Activated T-cell treated with anti-CD3 and anti-CD28 coated beads, Interleukin-2, amount 50 U/mL, for 4 hours (primary cell): ENCODE data around the gene TAP2. TPM values are rescaled to one million over a fixed set of nuclear protein-coding genes. Genes with fewer than 3 reads are reported as not detected.

Source experiments
- ATAC-seq, 2 donors: fragments of 200-7000 bp; cut with Tn5 transposase; one replicate each; pipeline ENCODE4 v1.10.0; 2021
- DNase-seq: peaks from one replicate; pipeline ENCODE4 v3.0.0-alpha.2; 2020
- H3K27me3 Mint-ChIP-seq: one replicate; pipeline ENCODE4 v1.8.0; 2021; ENCODE audit warnings: low read depth, mixed read lengths
- H3K36me3 Mint-ChIP-seq: one replicate; pipeline ENCODE4 v1.8.0; 2022; ENCODE audit warnings: mixed read lengths; ENCODE audit not compliant: insufficient read depth
- H3K4me1 Mint-ChIP-seq: one replicate; pipeline ENCODE4 v1.8.0; 2021; ENCODE audit warnings: low read depth, mixed read lengths
- H3K4me3 Mint-ChIP-seq: one replicate; pipeline ENCODE4 v1.8.0; 2021; ENCODE audit warnings: mild to moderate bottlenecking, moderate library complexity, mixed read lengths
- H3K9me3 Mint-ChIP-seq: one replicate; pipeline ENCODE4 v1.8.0; 2021; ENCODE audit warnings: mixed read lengths
- total RNA-seq, 3 donors: library from RNA; stranded (reverse); gene quantifications; one replicate each; pipeline ENCODE4 v1.2.1, GENCODE V29; 2021

TAP2 gene
- total RNA-seq, 3 donors from 2014 or later: 288 to 334 (median 305) TPM

GRCh38 chr6:32865724-32866443 lies 27.3 kb upstream of the TAP2 start:
- DNase-seq (no peak), ATAC-seq (no peak)
- Mint-ChIP-seq H3K9me3 (no peaks in the 10 kb centered on the region), H3K36me3 (peaks cover 4% of the 10 kb centered on the region), H3K27me3 (no peaks in the 10 kb centered on the region), H3K4me3 (no peak overlapping the region), H3K4me1 (peaks cover 34% of the 10 kb centered on the region)

- no peak for ATAC-seq
- no peaks in the 10 kb centered on the region for H3K9me3 Mint-ChIP-seq
- DNase-seq: no peak
- no peak overlapping the region for H3K4me3 Mint-ChIP-seq
- H3K36me3 Mint-ChIP-seq: peaks cover 29% of the 10 kb centered on the region
- H3K27me3 Mint-ChIP-seq: no peaks in the 10 kb centered on the region
- peaks cover 48% of the 10 kb centered on the region for H3K4me1 Mint-ChIP-seq
These were observed 24.2 kb upstream of the TAP2 start for GRCh38 chr6:32862725-32863124.

DNA sequence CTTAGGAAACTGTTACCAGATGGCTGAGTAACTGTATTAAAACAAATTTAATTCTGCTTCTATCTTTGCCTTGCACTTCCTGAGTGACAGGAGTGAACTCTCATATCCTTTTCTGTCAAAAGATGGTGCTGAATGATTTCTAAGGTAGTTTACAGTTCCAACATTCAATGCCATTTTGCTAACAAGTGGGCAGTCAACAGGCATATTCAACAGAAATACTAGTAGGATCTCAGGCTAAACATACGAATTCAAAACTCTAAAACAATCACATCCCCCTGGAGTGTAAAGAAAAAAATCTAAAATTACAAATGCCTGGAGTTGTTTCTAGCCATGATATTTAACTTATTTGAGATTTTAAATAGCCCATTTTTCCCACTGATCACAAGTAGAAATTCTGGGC lies 22.1 kb upstream of the TAP2 start:
- ATAC-seq (no peak), DNase-seq (no peak)
- Mint-ChIP-seq H3K36me3 (peaks cover 43% of the 10 kb centered on the region), H3K4me1 (peaks cover 46% of the 10 kb centered on the region), H3K27me3 (no peaks in the 10 kb centered on the region), H3K4me3 (no peak overlapping the region), H3K9me3 (no peaks in the 10 kb centered on the region)

DNA sequence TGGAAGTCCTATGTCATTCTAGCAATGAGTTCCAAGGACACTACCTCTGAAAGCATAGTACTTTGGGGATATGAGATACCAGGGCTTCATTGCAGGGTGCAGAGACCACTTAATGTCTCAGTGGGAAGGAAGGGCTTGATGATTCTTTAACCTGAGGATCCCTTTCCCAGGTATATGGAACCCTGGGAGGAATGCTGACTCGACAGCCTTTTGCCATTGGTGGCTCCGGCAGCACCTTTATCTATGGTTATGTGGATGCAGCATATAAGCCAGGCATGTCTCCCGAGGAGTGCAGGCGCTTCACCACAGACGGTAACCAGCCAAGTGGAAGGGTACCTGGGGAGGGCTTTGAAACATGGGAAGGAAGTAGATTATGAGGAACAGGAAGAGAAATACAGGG lies 19.7 kb upstream of the TAP2 start:
- Mint-ChIP-seq H3K36me3 (peaks cover 46% of the 10 kb centered on the region), H3K27me3 (no peaks in the 10 kb centered on the region), H3K9me3 (no peaks in the 10 kb centered on the region), H3K4me3 (peak overlapping the region; percentile 45), H3K4me1 (peaks cover 50% of the 10 kb centered on the region)
- no peak for ATAC-seq
- no peak for DNase-seq

- Mint-ChIP-seq H3K4me3 (peak overlapping the region; percentile 25), H3K9me3 (no peaks in the 10 kb centered on the region), H3K4me1 (peaks cover 50% of the 10 kb centered on the region), H3K36me3 (peaks cover 53% of the 10 kb centered on the region), H3K27me3 (no peaks in the 10 kb centered on the region)
- ATAC-seq: no peak
- no peak for DNase-seq
These were observed 18.8 kb upstream of the TAP2 start for GRCh38 chr6:32857156-32857891.

DNA sequence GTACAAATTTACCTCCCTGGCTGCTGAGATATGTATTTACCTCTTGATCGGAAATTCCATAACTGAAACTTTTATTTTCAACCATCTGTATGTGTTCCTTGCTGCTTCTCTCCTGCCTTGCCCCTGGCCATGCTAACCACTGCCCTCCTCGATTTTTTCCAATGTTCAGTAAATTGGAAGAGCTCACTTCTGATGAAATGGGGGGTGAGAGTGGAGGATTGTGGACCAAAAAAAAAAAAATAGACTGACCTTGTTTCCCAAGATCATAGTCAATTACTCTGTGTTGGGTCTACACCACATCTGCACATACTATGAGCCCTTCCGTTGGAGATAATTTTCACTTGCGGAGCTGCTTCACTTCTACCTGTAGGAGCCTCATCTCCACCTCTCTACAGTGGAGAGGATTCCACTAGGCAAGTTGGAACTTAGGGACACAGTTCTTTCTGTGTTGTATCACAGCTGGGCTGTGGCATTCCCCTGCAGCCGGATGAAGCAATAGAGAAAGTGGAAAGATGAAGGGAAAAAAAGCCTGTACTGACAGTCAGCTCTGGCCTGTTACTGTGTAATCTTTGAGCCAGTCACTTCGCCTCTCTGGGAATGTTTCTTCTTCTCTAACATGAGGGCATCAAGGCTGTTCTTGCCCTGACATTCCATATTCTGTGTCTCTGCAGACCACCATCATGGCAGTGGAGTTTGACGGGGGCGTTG lies 17.1 kb upstream of the TAP2 start:
- Mint-ChIP-seq H3K27me3 (no peaks in the 10 kb centered on the region), H3K36me3 (peaks cover 64% of the 10 kb centered on the region), H3K9me3 (no peaks in the 10 kb centered on the region), H3K4me1 (peaks cover 64% of the 10 kb centered on the region), H3K4me3 (peak overlapping the region; percentile 100)
- no peak for DNase-seq
- no peak for ATAC-seq

GRCh38 chr6:32854376-32855178 lies 16.0 kb upstream of the TAP2 start:
- ATAC-seq: peak; percentile 30
- Mint-ChIP-seq H3K36me3 (peaks cover 70% of the 10 kb centered on the region), H3K4me3 (peak overlapping the region; percentile 100), H3K27me3 (no peaks in the 10 kb centered on the region), H3K9me3 (no peaks in the 10 kb centered on the region), H3K4me1 (peaks cover 69% of the 10 kb centered on the region)
- DNase-seq: peak; percentile 64

- H3K4me1 Mint-ChIP-seq: peaks cover 67% of the 10 kb centered on the region
- H3K4me3 Mint-ChIP-seq: peak within 1 kb of the TSS; percentile 100
- H3K9me3 Mint-ChIP-seq: no peaks in the 10 kb centered on the region
- H3K36me3 Mint-ChIP-seq: peaks cover 68% of the 10 kb centered on the region
- DNase-seq: peak; percentile 98
- ATAC-seq: peak; percentile 83 to 86
- H3K27me3 Mint-ChIP-seq: no peaks in the 10 kb centered on the region
These were observed 15.2 kb upstream of the TAP2 start, which contains the start of the genes PSMB9 and TAP1 for GRCh38 chr6:32853541-32854375. Gene PSMB9 (plus strand): TSS chr6:32854192. CDS start chr6:32854230, 38 bp downstream. Gene TAP1 (minus strand): TSS chr6:32853704. CDS start chr6:32853636, 68 bp downstream.

DNA sequence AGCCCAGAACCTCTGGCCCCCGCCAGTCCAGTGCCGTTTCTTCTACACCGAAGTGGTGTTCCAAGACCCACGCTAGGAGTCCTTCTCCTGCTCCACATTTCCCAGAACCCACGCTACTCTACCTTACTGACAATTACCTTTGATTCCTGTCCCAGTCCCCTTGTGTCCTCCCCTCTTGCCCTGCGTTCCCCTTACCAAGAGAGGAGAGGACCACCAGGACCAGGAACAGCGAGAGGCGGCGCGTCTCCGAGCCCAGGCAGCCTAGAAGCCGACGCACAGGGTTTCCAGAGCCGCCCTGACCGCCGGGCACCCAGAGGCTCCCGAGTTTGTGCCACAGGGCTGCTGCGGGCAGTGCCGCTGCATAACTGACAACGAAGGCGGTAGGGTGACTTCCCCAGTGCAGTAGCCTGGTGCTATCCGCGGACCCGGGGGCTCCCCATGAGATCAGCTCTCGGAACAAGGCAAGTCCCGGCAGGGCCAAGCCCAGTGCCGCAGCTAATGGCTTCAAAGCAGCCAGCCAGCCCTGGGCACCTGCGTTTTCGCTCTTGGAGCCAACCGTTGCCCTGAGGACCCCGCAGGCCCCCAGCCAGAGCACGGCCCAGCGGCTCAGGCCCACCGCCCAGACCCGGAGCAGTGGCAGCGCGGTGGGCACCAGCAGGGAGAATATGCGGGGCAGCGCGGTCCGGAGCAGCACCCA lies 14.5 kb upstream of the TAP2 start:
- Mint-ChIP-seq H3K4me3 (peak overlapping the region; percentile 100), H3K4me1 (peaks cover 69% of the 10 kb centered on the region), H3K27me3 (no peaks in the 10 kb centered on the region), H3K36me3 (peaks cover 68% of the 10 kb centered on the region), H3K9me3 (no peaks in the 10 kb centered on the region)
- ATAC-seq: peak; percentile 25 to 40
- DNase-seq: peak; percentile 54

GRCh38 chr6:32852018-32852843 lies 13.7 kb upstream of the TAP2 start:
- DNase-seq (no peak), ATAC-seq (no peak)
- H3K4me3 Mint-ChIP-seq: peak overlapping the region; percentile 100
- peaks cover 69% of the 10 kb centered on the region for H3K4me1 Mint-ChIP-seq
- no peaks in the 10 kb centered on the region for H3K9me3 Mint-ChIP-seq
- H3K27me3 Mint-ChIP-seq: no peaks in the 10 kb centered on the region
- H3K36me3 Mint-ChIP-seq: peaks cover 68% of the 10 kb centered on the region

GRCh38 chr6:32851025-32851424 lies 12.5 kb upstream of the TAP2 start:
- peaks cover 70% of the 10 kb centered on the region for H3K36me3 Mint-ChIP-seq
- peaks cover 70% of the 10 kb centered on the region for H3K4me1 Mint-ChIP-seq
- no peaks in the 10 kb centered on the region for H3K9me3 Mint-ChIP-seq
- ATAC-seq (no peak), DNase-seq (no peak)
- H3K4me3 Mint-ChIP-seq: peak overlapping the region; percentile 100
- no peaks in the 10 kb centered on the region for H3K27me3 Mint-ChIP-seq

GRCh38 chr6:32849126-32849525 lies 10.6 kb upstream of the TAP2 start:
- no peaks in the 10 kb centered on the region for H3K9me3 Mint-ChIP-seq
- peaks cover 70% of the 10 kb centered on the region for H3K4me1 Mint-ChIP-seq
- H3K36me3 Mint-ChIP-seq: peaks cover 76% of the 10 kb centered on the region
- peak overlapping the region; percentile 98 for H3K4me3 Mint-ChIP-seq
- no peaks in the 10 kb centered on the region for H3K27me3 Mint-ChIP-seq
- DNase-seq (no peak), ATAC-seq (no peak)
